Tibial nerve (tissue), 4 donors: Measurements from ENCODE around the gene SGK1. TPM values are rescaled to one million over a fixed set of nuclear protein-coding genes. Genes with fewer than 3 reads are reported as not detected.
A peak's percentile ranks its signal among the peaks of the same experiment; 100 is the strongest.
"Not testable (repeated sequence)": the region's sequence is repeated elsewhere in the genome, so short reads cannot be mapped to it uniquely, and the experiment has no call there.

Experiments used
- DNase-seq, 2 donors: peaks; one replicate each; pipeline ENCODE4 v3.0.0-alpha.2; 2019; ENCODE audit warnings: low spot score in 2 of 2
- H3K27ac ChIP-seq, 4 donors: fragments of 200-600 bp; sonication (generic) in 3 of 4; one replicate each; pipeline ENCODE4 v1.5.1; 2017 to 2019; ENCODE audit warnings: mild to moderate bottlenecking in 1 of 4
- H3K27me3 ChIP-seq, 2 donors: fragments of 200-600 bp; sonication (generic) in 1 of 2; one replicate each; pipeline versions ENCODE4 v1.5.1 to v1.6.0; 2017 to 2019
- H3K36me3 ChIP-seq, 3 donors: fragments of 200-600 bp; sonication (generic); one replicate each; pipeline ENCODE4 v1.5.1; 2018 to 2019
- H3K4me1 ChIP-seq, 4 donors: fragments of 200-600 bp; sonication (generic) in 3 of 4; one replicate each; pipeline ENCODE4 v1.5.1; 2017 to 2019
- H3K4me3 ChIP-seq, 4 donors: fragments of 200-600 bp; sonication (generic) in 3 of 4; one replicate each; pipeline ENCODE4 v1.5.1; 2017 to 2019; ENCODE audit warnings: mild to moderate bottlenecking in 1 of 4, moderate library complexity in 1 of 4
- H3K9me3 ChIP-seq, 4 donors: fragments of 200-600 bp; sonication (generic) in 3 of 4; one replicate each; pipeline ENCODE4 v1.5.1; 2017 to 2019
- EP300 ChIP-seq, 2 donors: sonication (generic); formaldehyde crosslinking; IDR thresholded peaks; one replicate each; pipeline ENCODE4 v1.6.1; 2017; ENCODE audit warnings: antibody characterized with exemption in 2 of 2, mild to moderate bottlenecking in 1 of 2
- POLR2A ChIP-seq, 2 donors: fragments of 450-650 bp; IDR thresholded peaks; one replicate each; pipeline ENCODE4 v1.6.1; 2017; ENCODE audit warnings: antibody characterized with exemption in 2 of 2, mild to moderate bottlenecking in 2 of 2, moderate library complexity in 2 of 2
- whole genome bisulfite sequencing, 2 donors: methylation state at CpG; one replicate each; pipeline ENCODE4 v1.1.5; 2018; 5-methylcytosine and 5-hydroxymethylcytosine counted together
- total RNA-seq, 4 donors: library from RNA; depleted of rRNA; stranded (reverse); fragments of >200 nt; gene quantifications; one replicate each; pipeline ENCODE4 v1.1.0, GENCODE V29; 2016
- TF ChIP-seq, protein P1 (sequence below), 5 experiments: fragments of 200-600 bp in 3 of 5; fragments of 450-650 bp in 2 of 5; sonication (generic) in 3 of 5; IDR thresholded peaks; one replicate each; pipeline ENCODE4 v1.5.1; 2016 to 2019; ENCODE audit warnings: antibody characterized with exemption in 5 of 5, mild to moderate bottlenecking in 3 of 5, moderate library complexity in 2 of 5

The SGK1 gene
- total RNA-seq, 4 donors from 2014 or later = 103 to 127 (median 116) TPM

DNA sequence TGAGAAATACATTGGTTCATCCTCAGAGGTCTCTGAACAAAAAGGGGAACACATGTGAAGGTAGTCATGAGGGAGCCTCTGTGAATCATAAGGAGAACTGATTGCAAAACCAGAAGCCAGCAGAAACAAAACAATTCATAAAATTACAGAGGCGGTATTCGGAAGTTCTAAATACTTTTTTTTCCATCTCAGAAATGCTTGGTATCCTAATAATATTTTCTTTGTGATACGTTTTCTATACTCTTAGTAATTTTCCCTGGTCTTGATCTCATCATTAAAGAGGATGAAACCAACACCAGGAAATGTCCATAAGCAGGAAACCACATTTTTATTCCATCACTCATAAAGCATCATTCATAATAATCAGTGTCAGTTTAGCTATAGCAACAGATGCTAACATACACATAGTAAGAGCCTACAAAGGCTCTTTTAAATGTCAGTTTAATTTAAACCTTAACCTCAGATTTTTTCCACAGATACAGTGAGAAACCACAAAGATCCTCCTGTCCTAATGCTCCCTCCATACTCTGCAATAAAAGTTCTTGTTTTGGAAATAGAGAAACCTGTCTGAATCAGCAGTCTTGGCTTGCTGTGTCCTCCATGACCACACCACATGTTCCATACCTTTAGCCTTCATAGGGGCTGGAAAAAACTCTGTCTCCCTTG lies 29.2 kb downstream of the SGK1 start:
- H3K9me3 ChIP-seq = no peaks in the 10 kb centered on the region
- TF ChIP-seq POLR2A (IDR thresholded peaks at IDR 0.05) (no peak), EP300 (IDR thresholded peaks at IDR 0.05) (peak; percentile 77 to 80)
- TF ChIP-seq, protein P1, sequence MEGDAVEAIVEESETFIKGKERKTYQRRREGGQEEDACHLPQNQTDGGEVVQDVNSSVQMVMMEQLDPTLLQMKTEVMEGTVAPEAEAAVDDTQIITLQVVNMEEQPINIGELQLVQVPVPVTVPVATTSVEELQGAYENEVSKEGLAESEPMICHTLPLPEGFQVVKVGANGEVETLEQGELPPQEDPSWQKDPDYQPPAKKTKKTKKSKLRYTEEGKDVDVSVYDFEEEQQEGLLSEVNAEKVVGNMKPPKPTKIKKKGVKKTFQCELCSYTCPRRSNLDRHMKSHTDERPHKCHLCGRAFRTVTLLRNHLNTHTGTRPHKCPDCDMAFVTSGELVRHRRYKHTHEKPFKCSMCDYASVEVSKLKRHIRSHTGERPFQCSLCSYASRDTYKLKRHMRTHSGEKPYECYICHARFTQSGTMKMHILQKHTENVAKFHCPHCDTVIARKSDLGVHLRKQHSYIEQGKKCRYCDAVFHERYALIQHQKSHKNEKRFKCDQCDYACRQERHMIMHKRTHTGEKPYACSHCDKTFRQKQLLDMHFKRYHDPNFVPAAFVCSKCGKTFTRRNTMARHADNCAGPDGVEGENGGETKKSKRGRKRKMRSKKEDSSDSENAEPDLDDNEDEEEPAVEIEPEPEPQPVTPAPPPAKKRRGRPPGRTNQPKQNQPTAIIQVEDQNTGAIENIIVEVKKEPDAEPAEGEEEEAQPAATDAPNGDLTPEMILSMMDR (IDR thresholded peaks at IDR 0.05) = no peak
- 14 to 15% methylated on average over 3 of the region's 3 CpGs for WGBS, 2 donors
- H3K27me3 ChIP-seq = no peaks in the 10 kb centered on the region
- H3K27ac ChIP-seq = peak overlapping the region in 3 of 4 donors; percentile 42 to 83 (median 75)
- peaks cover 0 to 11% (median 5%) of the 10 kb centered on the region in 4 donors for H3K4me1 ChIP-seq
- no peak overlapping the region for H3K4me3 ChIP-seq
- DNase-seq = peak in 1 of 2 donors; percentile 45
- no peaks in the 10 kb centered on the region for H3K36me3 ChIP-seq

GRCh38 chr6:134287859-134288537 lies 29.9 kb downstream of the SGK1 start:
- Histone ChIP-seq H3K9me3 (no peaks in the 10 kb centered on the region), H3K27me3 (no peaks in the 10 kb centered on the region), H3K4me3 (no peak overlapping the region), H3K36me3 (no peaks in the 10 kb centered on the region), H3K27ac (peak overlapping the region in 3 of 4 donors; percentile 42 to 83 (median 75)), H3K4me1 (peaks cover 0 to 11% (median 5%) of the 10 kb centered on the region in 4 donors)
- no peak for DNase-seq
- 67 to 73% methylated on average over 2 of the region's 2 CpGs for WGBS, 2 donors
- TF ChIP-seq EP300 (IDR thresholded peaks at IDR 0.05) = no peak
- TF ChIP-seq, protein P1 (IDR thresholded peaks at IDR 0.05) = no peak
- TF ChIP-seq POLR2A (IDR thresholded peaks at IDR 0.05) = no peak

DNA sequence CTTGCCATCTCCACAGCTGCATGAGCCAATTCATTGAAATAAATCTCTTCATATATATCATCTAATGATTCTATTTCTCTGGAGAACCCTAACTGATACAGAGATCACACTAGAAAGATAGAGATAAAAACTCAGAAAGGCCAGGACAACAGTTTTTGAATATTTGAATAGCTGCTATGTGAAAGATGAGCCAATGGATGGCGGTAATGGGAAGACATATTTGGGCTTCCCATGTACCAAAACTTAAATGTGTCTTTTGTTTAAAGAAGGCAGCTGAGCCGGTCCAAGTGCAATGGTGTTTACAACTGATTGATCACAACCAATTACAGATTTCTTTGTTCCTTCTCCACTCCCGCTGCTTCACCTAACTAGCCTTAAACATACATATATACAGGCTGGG lies 35.1 kb downstream of the SGK1 start:
- no peaks in the 10 kb centered on the region for H3K36me3 ChIP-seq
- H3K4me1 ChIP-seq = no peaks in the 10 kb centered on the region
- H3K4me3 ChIP-seq = no peak overlapping the region
- H3K9me3 ChIP-seq = no peaks in the 10 kb centered on the region
- no peak for TF ChIP-seq POLR2A (IDR thresholded peaks at IDR 0.05)
- TF ChIP-seq, protein P1 (IDR thresholded peaks at IDR 0.05) = no peak
- TF ChIP-seq EP300 (IDR thresholded peaks at IDR 0.05) = no peak
- H3K27ac ChIP-seq = no peak overlapping the region
- DNase-seq = no peak
- no peaks in the 10 kb centered on the region for H3K27me3 ChIP-seq
- 84 to 87% methylated on average over 3 of the region's 3 CpGs for WGBS, 2 donors

GRCh38 chr6:134281388-134281787 lies 36.5 kb downstream of the SGK1 start:
- no peak for DNase-seq
- Histone ChIP-seq H3K4me3 (no peak overlapping the region), H3K9me3 (no peaks in the 10 kb centered on the region), H3K27me3 (no peaks in the 10 kb centered on the region), H3K27ac (no peak overlapping the region), H3K36me3 (no peaks in the 10 kb centered on the region), H3K4me1 (peaks cover 0 to 6% (median 0%) of the 10 kb centered on the region in 4 donors)
- TF ChIP-seq, protein P1 (IDR thresholded peaks at IDR 0.05) = no peak
- TF ChIP-seq EP300 (IDR thresholded peaks at IDR 0.05) = no peak
- no peak for TF ChIP-seq POLR2A (IDR thresholded peaks at IDR 0.05)
- WGBS, 2 donors = 94 to 95% methylated on average over 6 of the region's 6 CpGs

DNA sequence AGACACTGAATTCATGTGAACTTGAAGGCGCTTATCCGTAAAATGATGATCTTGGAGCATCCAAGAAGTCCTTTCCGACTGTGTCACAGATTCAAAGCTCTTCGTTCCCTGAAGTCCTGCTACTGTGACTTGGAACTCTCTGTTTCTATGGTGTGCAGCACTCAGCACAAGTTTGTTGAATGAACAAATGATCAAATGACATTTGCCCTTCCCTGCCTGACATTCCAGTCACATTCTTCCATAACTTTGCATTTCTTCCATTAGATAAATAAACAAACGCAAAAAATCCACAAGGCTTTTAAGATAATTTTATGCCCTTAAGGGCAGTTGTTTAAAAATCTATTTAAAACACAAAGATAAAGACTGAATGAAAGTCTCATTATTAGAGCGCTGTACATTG lies 39.9 kb downstream of the SGK1 start:
- no peak overlapping the region for H3K4me3 ChIP-seq
- no peaks in the 10 kb centered on the region for H3K9me3 ChIP-seq
- H3K27me3 ChIP-seq = no peaks in the 10 kb centered on the region
- 76 to 77% methylated on average over 6 of the region's 6 CpGs for WGBS, 2 donors
- DNase-seq = no peak
- H3K36me3 ChIP-seq = no peaks in the 10 kb centered on the region
- H3K4me1 ChIP-seq = peaks cover 0 to 6% (median 0%) of the 10 kb centered on the region in 4 donors
- no peak overlapping the region for H3K27ac ChIP-seq
- TF ChIP-seq, protein P1 (IDR thresholded peaks at IDR 0.05) = no peak
- no peak for TF ChIP-seq EP300 (IDR thresholded peaks at IDR 0.05)
- TF ChIP-seq POLR2A (IDR thresholded peaks at IDR 0.05) = no peak

DNA sequence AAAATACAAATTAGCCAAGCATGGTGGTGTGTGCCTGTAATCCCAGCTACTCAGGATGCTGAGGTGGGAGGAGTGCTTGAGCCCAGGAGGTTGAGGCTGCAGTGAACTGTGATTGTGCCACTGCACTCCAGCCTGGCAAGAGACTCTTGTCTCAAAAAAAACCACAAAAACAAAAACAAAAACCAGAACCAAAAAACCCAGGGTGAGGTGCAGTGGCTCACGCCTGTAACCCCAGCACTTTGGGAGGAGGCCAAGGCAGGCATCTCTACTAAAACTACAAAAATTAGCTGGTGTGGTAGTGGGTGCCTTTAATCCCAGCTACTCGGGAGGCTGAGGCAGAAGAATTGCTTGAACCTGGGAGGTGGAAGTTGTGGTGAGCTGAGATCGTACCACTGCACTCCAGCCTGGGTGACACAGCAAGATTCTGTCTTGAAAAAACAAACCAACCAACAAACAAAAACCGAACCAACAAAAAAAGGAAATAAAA lies 41.0 kb downstream of the SGK1 start:
- not testable (repeated sequence) for H3K27ac ChIP-seq, H3K27me3 ChIP-seq, H3K4me3 ChIP-seq, H3K9me3 ChIP-seq, DNase-seq, H3K36me3 ChIP-seq
- peaks cover 0 to 11% (median 0%) of the 10 kb centered on the region in 4 donors for H3K4me1 ChIP-seq
- WGBS, 2 donors = 76 to 80% methylated on average over 4 of the region's 4 CpGs
